Endometrial microvascular endothelial cells (primary cell): ENCODE results near the gene CBLIF. TPM values are rescaled to one million over a fixed set of nuclear protein-coding genes. Genes with fewer than 3 reads are reported as not detected.
"Not testable (repeated sequence)": the region's sequence is repeated elsewhere in the genome, so short reads cannot be mapped to it uniquely, and the experiment has no call there.

Source experiments
- in situ Hi-C: cut with HindIII; loops from 2 replicates; pipeline ENCODE4 v1.10.0; 2017; ENCODE audit warnings: low sequenced_read_pairs, low pct_unique_long_range_greater_than_20kb; ENCODE audit errors: inconsistent ontology term
- total RNA-seq: library from RNA; depleted of rRNA; stranded (reverse); fragments of >200 nt; gene quantifications from one replicate; pipeline ENCODE4 v1.2.3, GENCODE V29; 2015; ENCODE audit errors: inconsistent ontology term

CBLIF gene
- total RNA-seq, 1 donor from 2014 or later: not detected

- in situ Hi-C loops: no loop called here
Measured at GRCh38 chr11:59804061-59804460, 41.2 kb downstream of the CBLIF start.

- in situ Hi-C loops: no loop called here
Measured at GRCh38 chr11:59802639-59803176, 42.6 kb downstream of the CBLIF start.

- in situ Hi-C loops: no loop called here
Measured at GRCh38 chr11:59801981-59802638, 43.2 kb downstream of the CBLIF start.

GRCh38 chr11:59801160-59801706, 44.1 kb downstream of the CBLIF start:
- in situ Hi-C loops: no loop called here

GRCh38 chr11:59800390-59801025, 44.8 kb downstream of the CBLIF start:
- in situ Hi-C loops: no loop called here

GRCh38 chr11:59794417-59794816, 50.9 kb downstream of the CBLIF start:
- in situ Hi-C loops: no loop called here

- in situ Hi-C loops: no loop called here
Measured at GRCh38 chr11:59792507-59792906, 52.8 kb downstream of the CBLIF start.

GRCh38 chr11:59791639-59792038, 53.7 kb downstream of the CBLIF start:
- in situ Hi-C loops: no loop called here

- in situ Hi-C loops: no loop called here
Measured at GRCh38 chr11:59787816-59788215, 57.5 kb downstream of the CBLIF start.

- in situ Hi-C loops: no loop called here
Measured at GRCh38 chr11:59787255-59787588, 58.1 kb downstream of the CBLIF start.

- in situ Hi-C loops: no loop called here
Measured at GRCh38 chr11:59785818-59786217, 59.5 kb downstream of the CBLIF start.

GRCh38 chr11:59784441-59784840, 60.9 kb downstream of the CBLIF start:
- in situ Hi-C loops: not testable (repeated sequence)

- in situ Hi-C loops: no loop called here
Measured at GRCh38 chr11:59783632-59784090, 61.6 kb downstream of the CBLIF start.

- in situ Hi-C loops: no loop called here
Measured at GRCh38 chr11:59782080-59782479, 63.2 kb downstream of the CBLIF start.

GRCh38 chr11:59779487-59779886, 65.8 kb downstream of the CBLIF start:
- in situ Hi-C loops: no loop called here

Other genes starting within 250 kb of the CBLIF start
- gene OSBP, start 229.7 kb downstream of the CBLIF start, total RNA-seq: 19.0 TPM
- gene PATL1, start 176.5 kb downstream of the CBLIF start, total RNA-seq: 11.7 TPM
- gene OR10V1, start 131.7 kb downstream of the CBLIF start, total RNA-seq: not detected
- 24.4 TPM for gene STX3, start 90.1 kb downstream of the CBLIF start, total RNA-seq
- 48.8 TPM for gene MRPL16, start 34.7 kb downstream of the CBLIF start, total RNA-seq
- not detected for gene TCN1, start 21.0 kb upstream of the CBLIF start, total RNA-seq
- not detected for gene OOSP3, start 33.3 kb upstream of the CBLIF start, total RNA-seq
- not detected for gene OOSP1, start 92.9 kb upstream of the CBLIF start, total RNA-seq
- not detected for gene OOSP4A, start 118.5 kb upstream of the CBLIF start, total RNA-seq
- gene OOSP4B, start 171.7 kb upstream of the CBLIF start, total RNA-seq: not detected
- gene OOSP2, start 194.9 kb upstream of the CBLIF start, total RNA-seq: not detected
- gene MS4A3, start 211.2 kb upstream of the CBLIF start, total RNA-seq: not detected
- not detected for gene MS4A2, start 243.2 kb upstream of the CBLIF start, total RNA-seq